HCT116 (cell line): Measurements from ENCODE around the gene SNX8.

Source experiments
- CBX3 ChIP-seq: IDR thresholded peaks from 2 replicates; pipeline ENCODE4 v1.6.1; 2012; ENCODE audit warnings: low read depth
- CTCF ChIP-seq, 3 experiments: fragments of 200-600 bp in 1 of 3; sonication (generic) in 1 of 3; IDR thresholded peaks in 2 of 3; conservative IDR thresholded peaks in 1 of 3; 2 replicates each; pipeline ENCODE4 v1.5.1; 2012 to 2017; ENCODE audit warnings: low read depth in 2 of 3, low read length in 2 of 3, antibody characterized with exemption in 1 of 3, borderline replicate concordance in 1 of 3, control low read depth in 1 of 3, mild to moderate bottlenecking in 1 of 3, mixed read lengths in 1 of 3, mixed run types in 1 of 3, moderate library complexity in 1 of 3; ENCODE audit not compliant: insufficient read depth in 1 of 3
- EZH2 ChIP-seq: fragments of 200-600 bp; sonication (generic); IDR thresholded peaks from 2 replicates; pipeline ENCODE4 v1.6.1; 2017; ENCODE audit warnings: antibody characterized with exemption, mixed run types
- EZH2phosphoT487 ChIP-seq: fragments of 200-600 bp; IDR thresholded peaks from 2 replicates; pipeline ENCODE4 v1.6.1; 2018; ENCODE audit warnings: antibody characterized with exemption, borderline replicate concordance
- MAX ChIP-seq: IDR thresholded peaks from 2 replicates; pipeline ENCODE4 v1.6.1; 2012
- POLR2A ChIP-seq: IDR thresholded peaks from 2 replicates; pipeline ENCODE4 v1.7.0; 2011; ENCODE audit warnings: borderline replicate concordance; ENCODE audit not compliant: insufficient read depth, insufficient read length; ENCODE audit errors: extremely low read depth
- POLR2AphosphoS5 ChIP-seq: IDR thresholded peaks from 2 replicates; pipeline ENCODE4 v1.6.1; 2011; ENCODE audit warnings: mild to moderate bottlenecking, low read depth, low read length, moderate library complexity
- REST ChIP-seq: IDR thresholded peaks from 2 replicates; pipeline ENCODE4 v1.6.1; 2012; ENCODE audit warnings: low read depth
- SIN3A ChIP-seq: IDR thresholded peaks from 2 replicates; pipeline ENCODE4 v1.6.1; 2012; ENCODE audit warnings: low read depth
- YY1 ChIP-seq: IDR thresholded peaks from 2 replicates; pipeline ENCODE4 v1.6.1; 2011; ENCODE audit warnings: low read length, low read depth, moderate library complexity, mild to moderate bottlenecking; ENCODE audit not compliant: insufficient replicate concordance; ENCODE audit errors: extremely low read depth
- ZBTB33 ChIP-seq: IDR thresholded peaks from 2 replicates; pipeline ENCODE4 v1.6.1; 2011; ENCODE audit warnings: mild to moderate bottlenecking, low read length, moderate library complexity; ENCODE audit not compliant: insufficient replicate concordance; ENCODE audit errors: extremely low read depth
- ZNF274 ChIP-seq: fragments of 200-500 bp; sonication (Bioruptor generic); IDR thresholded peaks from 2 replicates; pipeline ENCODE4 v1.6.1; 2014; ENCODE audit warnings: mild to moderate bottlenecking, low read depth, low read length, inconsistent platforms

GRCh38 chr7:2330493-2330892, 16.3 kb upstream of the SNX8 start:
- TF ChIP-seq CTCF (IDR thresholded peaks at IDR 0.05 in 2 of 3, conservative IDR thresholded peaks at IDR 0.05 in 1 of 3; ENCODE audit: borderline replicate concordance in 1 of 3, insufficient read depth in 1 of 3, low read depth in 2 of 3, low read length in 2 of 3) (no peak), CBX3 (no peak), POLR2A (no peak), REST (no peak), ZNF274 (no peak), EZH2 (no peak), MAX (no peak), YY1 (no peak), SIN3A (no peak), ZBTB33 (no peak), POLR2AphosphoS5 (no peak), EZH2phosphoT487 (no peak)
